SK-N-SH (cell line): ENCODE measurements around the gene INKA1. TPM values are rescaled to one million over a fixed set of nuclear protein-coding genes. Genes with fewer than 3 reads are reported as not detected.
"Not testable (repeated sequence)": the region's sequence is repeated elsewhere in the genome, so short reads cannot be mapped to it uniquely, and the experiment has no call there.

Source experiments
- CTCF ChIA-PET: fragments of 300-600, 350-600 bp; formaldehyde crosslinking; extraction: SDS; loops from one replicate; lab custom pipeline; 2021; lab: Yijun Ruan, JAX
- POLR2A ChIA-PET: fragments of 350-600 bp; sonication (Branson Sonifier 250); formaldehyde crosslinking; extraction: SDS; loops from one replicate; lab custom pipeline; 2020; ENCODE audit warnings: antibody characterized with exemption, inconsistent platforms; lab: Yijun Ruan, JAX
- DNase-seq: peaks from one replicate; pipeline ENCODE4 v3.0.0; 2012
- H2AFZ ChIP-seq: fragments of 200-600 bp; sonication (generic); 2 replicates; pipeline ENCODE4 v1.8.1; 2016; ENCODE audit warnings: antibody characterized with exemption, mild to moderate bottlenecking, low read depth
- H3F3A ChIP-seq: fragments of 200-600 bp; sonication (generic); replicated peaks from 2 replicates; pipeline ENCODE3; 2016; ENCODE audit warnings: antibody characterized with exemption, mild to moderate bottlenecking; ENCODE audit not compliant: insufficient read depth
- H3K27ac ChIP-seq, 2 experiments: fragments of 200-500 bp in 1 of 2; fragments of 200-600 bp in 1 of 2; sonication (Bioruptor generic) in 1 of 2; sonication (generic), shearing (Covaris generic) in 1 of 2; 2 replicates each; pipeline versions ENCODE4 v1.5.1 to v1.6.1; 2014 to 2016; ENCODE audit warnings: low read depth in 2 of 2, inconsistent platforms in 1 of 2, low read length in 1 of 2, mild to moderate bottlenecking in 1 of 2, mixed read lengths in 1 of 2
- H3K27me3 ChIP-seq: fragments of 200-600 bp; sonication (generic), shearing (Covaris generic); 2 replicates; pipeline ENCODE4 v1.6.1; 2016; ENCODE audit warnings: mixed run types; ENCODE audit not compliant: insufficient read depth
- H3K36me3 ChIP-seq, 2 experiments: fragments of 200-500 bp in 1 of 2; fragments of 200-600 bp in 1 of 2; sonication (Bioruptor generic) in 1 of 2; sonication (generic) in 1 of 2; replicated peaks in 1 of 2; 2 replicates each; pipeline versions ENCODE3 to v1.5.1; 2014 to 2016; ENCODE audit warnings: low read length in 1 of 2, mild to moderate bottlenecking in 1 of 2; ENCODE audit not compliant: insufficient read depth in 2 of 2, control insufficient read depth in 1 of 2
- H3K4me1 ChIP-seq, 2 experiments: fragments of 200-500 bp in 1 of 2; fragments of 200-600 bp in 1 of 2; sonication (Bioruptor generic) in 1 of 2; sonication (generic), shearing (Covaris generic) in 1 of 2; 2 replicates each; pipeline versions ENCODE4 v1.5.1 to v1.6.1; 2014 to 2016; ENCODE audit warnings: low read depth in 1 of 2, low read length in 1 of 2, mixed run types in 1 of 2; ENCODE audit not compliant: insufficient read depth in 2 of 2, control insufficient read depth in 1 of 2
- H3K4me2 ChIP-seq: fragments of 200-600 bp; sonication (generic), shearing (Covaris generic); 2 replicates; pipeline ENCODE4 v1.6.1; 2017; ENCODE audit warnings: mixed run types
- H3K4me3 ChIP-seq, 2 experiments: fragments of 200-500 bp in 1 of 2; fragments of 200-600 bp in 1 of 2; sonication (Bioruptor generic) in 1 of 2; sonication (generic), shearing (Covaris generic) in 1 of 2; 2 replicates each; pipeline versions ENCODE4 v1.5.1 to v1.8.1; 2014 to 2016; ENCODE audit warnings: low read depth in 2 of 2, inconsistent platforms in 1 of 2, low read length in 1 of 2, mild to moderate bottlenecking in 1 of 2, mixed read lengths in 1 of 2, moderate library complexity in 1 of 2
- H3K79me2 ChIP-seq: fragments of 200-600 bp; sonication (generic); 2 replicates; pipeline ENCODE4 v1.8.1; 2017; ENCODE audit warnings: mild to moderate bottlenecking; ENCODE audit not compliant: insufficient read depth
- H3K9ac ChIP-seq: fragments of 200-600 bp; sonication (generic); 2 replicates; pipeline ENCODE4 v1.6.1; 2017; ENCODE audit warnings: mixed run types
- H3K9me2 ChIP-seq: fragments of 200-600 bp; sonication (generic); 2 replicates; pipeline ENCODE4 v1.6.1; 2017; ENCODE audit warnings: mixed run types
- H3K9me3 ChIP-seq: fragments of 200-600 bp; sonication (generic); 2 replicates; pipeline ENCODE4 v1.6.1; 2017; ENCODE audit warnings: mixed run types, mild to moderate bottlenecking, moderate library complexity
- H4K20me1 ChIP-seq: fragments of 200-600 bp; sonication (generic); 2 replicates; pipeline ENCODE4 v1.6.1; 2017; ENCODE audit warnings: mild to moderate bottlenecking, mixed run types; ENCODE audit not compliant: insufficient read depth
- ELF1 ChIP-seq: IDR thresholded peaks from 2 replicates; pipeline ENCODE4 v1.4.0; 2012
- FOSL2 ChIP-seq: IDR thresholded peaks from 2 replicates; pipeline ENCODE4 v1.4.0; 2012; ENCODE audit warnings: low read depth, mild to moderate bottlenecking, moderate library complexity, borderline replicate concordance
- FOXM1 ChIP-seq: IDR thresholded peaks from 2 replicates; pipeline ENCODE4 v1.4.0; 2012; ENCODE audit warnings: low read depth, mild to moderate bottlenecking
- GATA2 ChIP-seq: sonication (generic); formaldehyde crosslinking; IDR thresholded peaks from 2 replicates; pipeline ENCODE4 v1.5.0; 2020; ENCODE audit warnings: mild to moderate bottlenecking, missing genetic modification reagents
- JUND ChIP-seq: IDR thresholded peaks from 2 replicates; pipeline ENCODE4 v1.4.0; 2012
- MEF2A ChIP-seq: IDR thresholded peaks from 2 replicates; pipeline ENCODE4 v1.4.0; 2012; ENCODE audit warnings: low read depth, borderline replicate concordance
- NRF1 ChIP-seq: IDR thresholded peaks from 2 replicates; pipeline ENCODE4 v1.6.1; 2012; ENCODE audit warnings: low read depth, mild to moderate bottlenecking, low read length
- RAD21 ChIP-seq: IDR thresholded peaks from 2 replicates; pipeline ENCODE4 v1.6.1; 2012; ENCODE audit warnings: mild to moderate bottlenecking, low read length
- RCOR1 ChIP-seq: fragments of 150-350 bp; IDR thresholded peaks from 2 replicates; pipeline ENCODE4 v1.6.1; 2017; ENCODE audit warnings: antibody characterized with exemption, low read length
- REST ChIP-seq: IDR thresholded peaks from 2 replicates; pipeline ENCODE4 v1.6.1; 2012; ENCODE audit warnings: mild to moderate bottlenecking, low read depth, low read length, moderate library complexity
- RFX5 ChIP-seq: IDR thresholded peaks from 2 replicates; pipeline ENCODE4 v1.6.1; 2012; ENCODE audit warnings: mild to moderate bottlenecking, improper control_type of control experiment, low read length
- TCF12 ChIP-seq: IDR thresholded peaks from 2 replicates; pipeline ENCODE4 v1.4.0; 2012
- TEAD4 ChIP-seq: IDR thresholded peaks from 2 replicates; pipeline ENCODE4 v1.4.0; 2012; ENCODE audit warnings: mild to moderate bottlenecking, borderline replicate concordance; ENCODE audit not compliant: insufficient read depth
- YY1 ChIP-seq: IDR thresholded peaks from 2 replicates; pipeline ENCODE4 v1.4.0; 2012; ENCODE audit warnings: low read depth, mild to moderate bottlenecking
- WGBS: methylation state at CpG from one replicate; pipeline ENCODE4 v1.1.6; 2017; ENCODE audit warnings: low lambda C conversion rate; 5-methylcytosine and 5-hydroxymethylcytosine counted together
- polyA plus RNA-seq, 3 experiments: library from polyadenylated mRNA; depleted of rRNA; stranded (reverse); fragments of >200 nt; gene quantifications; 2 replicates each; pipeline ENCODE4 v1.2.3, GENCODE V29; 2012
- TF ChIP-seq, protein P1 (sequence below): fragments of 150-350 bp; IDR thresholded peaks from 2 replicates; pipeline ENCODE4 v1.6.1; 2016; ENCODE audit warnings: mild to moderate bottlenecking, low read depth, low read length
- TF ChIP-seq, protein P2 (sequence below): IDR thresholded peaks from 2 replicates; pipeline ENCODE4 v1.4.0; 2012; ENCODE audit warnings: low read depth, borderline replicate concordance
- TF ChIP-seq, protein P3 (sequence below): fragments of 200-600 bp; sonication (generic); IDR thresholded peaks from 2 replicates; pipeline ENCODE4 v1.6.1; 2017; ENCODE audit warnings: antibody characterized with exemption, mild to moderate bottlenecking, moderate library complexity
- TF ChIP-seq, protein P4 (sequence below): IDR thresholded peaks from 2 replicates; pipeline ENCODE4; 2012

The INKA1 gene
- polyA plus RNA-seq, 1 of the 3 experiments (the other 2 are of a cell fraction), result 3.4 TPM

- Histone ChIP-seq H4K20me1 (peaks cover 39% of the 10 kb centered on the region), H3F3A (peaks cover 4% of the 10 kb centered on the region), H3K9ac (no peak overlapping the region), H2AFZ (no peak overlapping the region), H3K27ac (no peak overlapping the region), H3K27me3 (no peaks in the 10 kb centered on the region), H3K9me2 (no peaks in the 10 kb centered on the region), H3K79me2 (peaks cover 99% of the 10 kb centered on the region), H3K9me3 (no peaks in the 10 kb centered on the region), H3K4me3 (no peak overlapping the region), H3K4me1 (peaks cover under 1 to 5% of the 10 kb centered on the region in 2 experiments; a peak in 1 of 4 replicates), H3K4me2 (no peak overlapping the region), H3K36me3 (peaks cover 0 to 45% of the 10 kb centered on the region in 2 experiments)
- no peak for TF ChIP-seq ELF1
- no peak for TF ChIP-seq FOSL2
- no peak for TF ChIP-seq TCF12
- TF ChIP-seq GATA2 (CRISPR knock-in tag), result no peak
- TF ChIP-seq, protein P1, sequence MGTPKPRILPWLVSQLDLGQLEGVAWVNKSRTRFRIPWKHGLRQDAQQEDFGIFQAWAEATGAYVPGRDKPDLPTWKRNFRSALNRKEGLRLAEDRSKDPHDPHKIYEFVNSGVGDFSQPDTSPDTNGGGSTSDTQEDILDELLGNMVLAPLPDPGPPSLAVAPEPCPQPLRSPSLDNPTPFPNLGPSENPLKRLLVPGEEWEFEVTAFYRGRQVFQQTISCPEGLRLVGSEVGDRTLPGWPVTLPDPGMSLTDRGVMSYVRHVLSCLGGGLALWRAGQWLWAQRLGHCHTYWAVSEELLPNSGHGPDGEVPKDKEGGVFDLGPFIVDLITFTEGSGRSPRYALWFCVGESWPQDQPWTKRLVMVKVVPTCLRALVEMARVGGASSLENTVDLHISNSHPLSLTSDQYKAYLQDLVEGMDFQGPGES, result no peak
- TF ChIP-seq REST, result no peak
- TF ChIP-seq, protein P2, sequence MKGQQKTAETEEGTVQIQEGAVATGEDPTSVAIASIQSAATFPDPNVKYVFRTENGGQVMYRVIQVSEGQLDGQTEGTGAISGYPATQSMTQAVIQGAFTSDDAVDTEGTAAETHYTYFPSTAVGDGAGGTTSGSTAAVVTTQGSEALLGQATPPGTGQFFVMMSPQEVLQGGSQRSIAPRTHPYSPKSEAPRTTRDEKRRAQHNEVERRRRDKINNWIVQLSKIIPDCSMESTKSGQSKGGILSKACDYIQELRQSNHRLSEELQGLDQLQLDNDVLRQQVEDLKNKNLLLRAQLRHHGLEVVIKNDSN, result no peak
- no peak for TF ChIP-seq RFX5
- no peak for TF ChIP-seq JUND
- TF ChIP-seq NRF1, result no peak
- TF ChIP-seq, protein P3, sequence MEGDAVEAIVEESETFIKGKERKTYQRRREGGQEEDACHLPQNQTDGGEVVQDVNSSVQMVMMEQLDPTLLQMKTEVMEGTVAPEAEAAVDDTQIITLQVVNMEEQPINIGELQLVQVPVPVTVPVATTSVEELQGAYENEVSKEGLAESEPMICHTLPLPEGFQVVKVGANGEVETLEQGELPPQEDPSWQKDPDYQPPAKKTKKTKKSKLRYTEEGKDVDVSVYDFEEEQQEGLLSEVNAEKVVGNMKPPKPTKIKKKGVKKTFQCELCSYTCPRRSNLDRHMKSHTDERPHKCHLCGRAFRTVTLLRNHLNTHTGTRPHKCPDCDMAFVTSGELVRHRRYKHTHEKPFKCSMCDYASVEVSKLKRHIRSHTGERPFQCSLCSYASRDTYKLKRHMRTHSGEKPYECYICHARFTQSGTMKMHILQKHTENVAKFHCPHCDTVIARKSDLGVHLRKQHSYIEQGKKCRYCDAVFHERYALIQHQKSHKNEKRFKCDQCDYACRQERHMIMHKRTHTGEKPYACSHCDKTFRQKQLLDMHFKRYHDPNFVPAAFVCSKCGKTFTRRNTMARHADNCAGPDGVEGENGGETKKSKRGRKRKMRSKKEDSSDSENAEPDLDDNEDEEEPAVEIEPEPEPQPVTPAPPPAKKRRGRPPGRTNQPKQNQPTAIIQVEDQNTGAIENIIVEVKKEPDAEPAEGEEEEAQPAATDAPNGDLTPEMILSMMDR, result no peak
- no peak for TF ChIP-seq FOXM1
- TF ChIP-seq, protein P4, sequence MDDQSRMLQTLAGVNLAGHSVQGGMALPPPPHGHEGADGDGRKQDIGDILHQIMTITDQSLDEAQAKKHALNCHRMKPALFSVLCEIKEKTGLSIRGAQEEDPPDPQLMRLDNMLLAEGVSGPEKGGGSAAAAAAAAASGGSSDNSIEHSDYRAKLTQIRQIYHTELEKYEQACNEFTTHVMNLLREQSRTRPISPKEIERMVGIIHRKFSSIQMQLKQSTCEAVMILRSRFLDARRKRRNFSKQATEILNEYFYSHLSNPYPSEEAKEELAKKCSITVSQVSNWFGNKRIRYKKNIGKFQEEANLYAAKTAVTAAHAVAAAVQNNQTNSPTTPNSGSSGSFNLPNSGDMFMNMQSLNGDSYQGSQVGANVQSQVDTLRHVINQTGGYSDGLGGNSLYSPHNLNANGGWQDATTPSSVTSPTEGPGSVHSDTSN, result no peak
- no peak for TF ChIP-seq MEF2A
- TF ChIP-seq YY1, result no peak
- no peak for TF ChIP-seq RAD21
- TF ChIP-seq RCOR1, result no peak
- no peak for TF ChIP-seq TEAD4
- CTCF ChIA-PET, result interaction anchor here (0.6 to 1.8 kb wide), 3 partner anchors 23 to 128 kb away, joined by 3 to 5 read pairs (median 3); partner anchors contain the start of gene INKA1
- no peak for DNase-seq
- POLR2A ChIA-PET, result no interaction called here
- WGBS, result 94% methylated on average over 3 of the region's 4 CpGs
These were observed 22.7 kb upstream of the INKA1 start for GRCh38 chr3:49780080-49780974.

GRCh38 chr3:49780975-49781365 is 22.1 kb upstream of the INKA1 start:
- DNase-seq, H3K4me3 ChIP-seq, H3K27me3 ChIP-seq, H3K4me1 ChIP-seq, POLR2A ChIA-PET, H3K9me2 ChIP-seq, H3K4me2 ChIP-seq, H3K9ac ChIP-seq, H3F3A ChIP-seq, H2AFZ ChIP-seq, H3K27ac ChIP-seq, H3K9me3 ChIP-seq: not testable (repeated sequence)
- WGBS, result 92% methylated on average over 9 of the region's 9 CpGs
- H3K79me2 ChIP-seq, result peaks cover 100% of the 10 kb centered on the region
- CTCF ChIA-PET, result interaction anchor here (1.3 to 1.8 kb wide), 4 partner anchors 22 to 58 kb away, joined by 3 to 5 read pairs (median 3); partner anchors contain the start of gene INKA1
- H4K20me1 ChIP-seq, result peaks cover 34% of the 10 kb centered on the region; the same call in 1 of the 2 replicates
- peaks cover 0 to 45% of the 10 kb centered on the region in 2 experiments for H3K36me3 ChIP-seq
